Measurements from ENCODE around the gene MTERF4. TPM values are rescaled to one million over a fixed set of nuclear protein-coding genes. Genes with fewer than 3 reads are reported as not detected.

Gene MTERF4
- polyA plus RNA-seq, 3 donors = 66.2 to 81.5 (median 79.8) TPM

- no peak for DNase-seq
These were observed 10.2 kb downstream of the MTERF4 start for GRCh38 chr2:241091734-241092445.

DNA sequence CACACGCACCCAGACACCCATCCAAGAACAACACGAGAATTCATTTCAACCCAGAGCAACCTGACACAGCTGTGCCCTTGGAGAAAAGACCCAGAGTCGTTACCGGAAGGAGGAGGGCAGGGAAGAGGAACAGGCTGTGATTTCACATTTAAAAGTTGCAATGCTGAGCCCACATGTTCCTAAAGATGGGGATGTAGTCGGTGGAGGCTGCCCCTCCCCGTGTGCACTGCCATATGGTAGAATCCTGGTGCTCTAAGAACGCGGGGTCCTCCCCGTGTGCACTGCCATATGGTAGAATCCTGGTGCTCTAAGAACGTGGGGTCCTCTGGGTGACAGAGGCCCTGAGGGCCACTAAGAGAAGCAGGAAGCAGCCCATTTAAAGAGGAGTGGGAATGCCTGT lies 10.9 kb downstream of the MTERF4 start:
- DNase-seq = no peak

- DNase-seq = no peak
These were observed 13.0 kb downstream of the MTERF4 start for GRCh38 chr2:241088791-241089732.

GRCh38 chr2:241088376-241088775 lies 13.7 kb downstream of the MTERF4 start:
- no peak for DNase-seq

- DNase-seq = no peak
These were observed 14.4 kb downstream of the MTERF4 start for GRCh38 chr2:241087420-241088268.

DNA sequence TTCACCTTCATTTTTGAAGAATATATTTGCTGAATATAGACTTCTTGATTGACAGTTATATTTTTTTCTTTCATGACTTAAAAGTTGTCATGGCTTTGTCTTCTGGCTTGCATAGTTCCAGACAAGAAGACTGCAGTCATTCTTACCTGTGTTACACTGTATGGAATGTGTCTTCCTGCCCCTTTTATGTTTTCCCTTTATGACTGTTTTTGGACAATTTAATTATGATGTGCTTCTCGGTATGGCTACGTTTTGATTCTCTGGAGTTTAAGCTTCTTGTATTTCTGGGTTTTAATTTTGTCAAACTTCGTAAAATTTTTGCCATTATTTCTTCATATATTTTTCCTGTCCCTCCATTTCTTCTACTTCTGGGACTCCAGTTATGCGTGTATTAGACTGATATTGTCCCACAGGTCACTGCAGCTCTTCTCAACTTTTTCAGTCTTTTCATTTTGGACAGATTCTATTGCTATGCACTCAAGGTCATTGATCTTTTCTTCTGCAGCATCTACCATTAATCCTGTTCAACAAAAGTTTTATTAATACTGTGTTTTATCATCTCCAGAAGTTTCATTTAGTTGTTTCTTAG lies 17.1 kb downstream of the MTERF4 start:
- no peak for DNase-seq

GRCh38 chr2:241083091-241083415 lies 19.0 kb downstream of the MTERF4 start:
- DNase-seq = no peak

DNA sequence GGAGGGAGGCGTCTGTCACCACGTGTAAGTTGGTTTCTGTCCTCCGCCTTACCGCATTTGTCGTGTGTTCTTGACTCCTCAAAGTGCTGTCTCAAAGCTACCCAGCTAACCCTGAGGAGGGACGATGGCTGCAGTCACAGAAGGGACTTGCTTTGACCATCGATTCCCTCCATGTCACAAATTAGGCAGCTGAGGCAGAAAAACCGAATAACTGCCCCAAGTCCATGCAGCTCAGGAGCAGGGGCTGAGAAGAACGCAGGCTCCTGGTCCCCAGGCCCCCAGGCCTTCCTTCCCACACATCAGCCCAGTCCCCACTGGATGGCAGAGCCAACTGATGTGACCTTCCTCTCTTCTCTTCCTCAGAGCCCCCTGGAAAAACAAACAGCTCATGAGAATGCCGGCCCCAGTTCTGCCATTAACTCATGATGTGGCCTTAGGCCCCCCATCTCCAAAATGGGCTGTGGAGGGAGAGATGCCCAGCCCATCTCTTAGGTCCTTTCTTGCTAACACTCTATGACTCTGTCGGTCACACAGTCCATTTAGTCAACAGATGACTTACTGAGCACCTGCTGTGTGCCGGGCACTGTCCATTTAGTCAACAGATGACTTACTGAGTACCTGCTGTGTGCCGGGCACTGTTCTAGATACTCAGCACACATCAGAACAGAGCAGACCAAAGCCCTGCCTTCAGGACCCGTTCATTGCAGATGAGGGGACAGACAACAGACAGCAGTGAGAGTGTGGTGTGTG lies 19.6 kb downstream of the MTERF4 start:
- DNase-seq = no peak

GRCh38 chr2:241081643-241082340 lies 20.3 kb downstream of the MTERF4 start:
- DNase-seq = no peak

- no peak for DNase-seq
These were observed 20.9 kb downstream of the MTERF4 start for GRCh38 chr2:241081190-241081642.

DNA sequence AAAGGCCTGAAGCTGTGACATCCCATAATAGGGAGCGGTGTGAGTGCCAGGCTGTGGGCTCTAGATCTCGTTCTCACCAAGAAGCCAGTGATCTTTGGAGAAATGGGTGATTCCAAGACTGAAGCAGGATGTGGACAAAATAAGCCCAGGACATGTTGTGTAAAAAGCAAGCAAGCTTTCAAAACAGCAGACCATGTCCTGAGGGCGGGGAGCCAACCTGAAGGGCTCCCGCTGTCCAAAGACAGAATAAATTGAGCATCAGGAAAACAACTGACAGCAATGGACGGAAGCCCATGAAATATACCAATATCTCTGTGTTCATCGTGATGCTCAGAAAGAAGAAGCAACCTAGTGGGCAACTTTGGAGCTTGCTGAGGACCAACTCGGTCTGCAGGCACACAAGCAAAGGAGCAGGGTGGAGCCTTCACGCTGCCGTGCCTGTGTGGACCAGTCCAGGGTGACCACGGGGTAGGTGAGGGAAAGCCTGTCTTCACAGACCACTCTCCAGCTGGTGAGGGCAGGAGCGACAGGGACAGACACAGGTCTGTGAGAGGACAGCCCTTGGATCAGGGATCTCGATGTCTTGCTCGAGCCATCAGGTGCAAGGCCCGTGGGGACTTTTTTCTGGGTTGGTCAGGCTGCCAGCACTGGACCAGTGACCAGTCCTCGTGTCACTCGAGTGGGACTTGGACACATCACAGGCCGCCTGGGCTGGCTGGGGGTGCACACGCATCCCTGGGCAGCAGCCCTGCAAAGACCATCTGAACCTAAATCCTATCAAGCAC lies 21.5 kb downstream of the MTERF4 start:
- DNase-seq = no peak

DNA sequence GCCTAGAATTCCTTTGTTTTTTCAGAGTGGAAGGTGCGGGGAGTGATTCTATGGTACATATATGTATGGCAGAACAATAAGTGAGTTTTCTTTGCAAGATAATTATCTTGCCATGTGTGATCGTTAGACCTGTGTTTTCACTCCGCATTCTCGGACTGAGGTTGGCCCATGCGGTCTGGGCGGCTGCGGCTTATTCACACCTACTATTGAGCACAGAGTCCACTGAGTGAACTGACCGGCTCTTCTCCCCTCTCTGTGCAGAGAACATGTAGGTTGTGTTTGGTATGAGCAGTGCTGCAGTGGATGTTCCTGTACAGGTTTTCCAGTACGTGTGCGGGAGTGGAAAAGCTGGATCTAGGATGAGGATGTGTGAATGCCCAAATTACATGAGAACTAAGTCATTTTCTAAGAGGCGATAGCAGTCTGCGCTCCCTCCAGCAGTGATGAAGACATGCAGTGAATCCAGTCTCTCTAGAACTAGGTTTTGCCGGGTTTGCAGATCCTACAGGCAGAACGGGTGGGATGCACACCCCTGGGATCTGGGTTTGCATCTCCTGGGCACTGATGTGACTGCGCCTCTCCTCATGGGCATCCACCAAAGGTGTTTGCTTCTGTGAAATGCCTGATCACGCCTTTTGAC lies 27.1 kb downstream of the MTERF4 start:
- no peak for DNase-seq

DNA sequence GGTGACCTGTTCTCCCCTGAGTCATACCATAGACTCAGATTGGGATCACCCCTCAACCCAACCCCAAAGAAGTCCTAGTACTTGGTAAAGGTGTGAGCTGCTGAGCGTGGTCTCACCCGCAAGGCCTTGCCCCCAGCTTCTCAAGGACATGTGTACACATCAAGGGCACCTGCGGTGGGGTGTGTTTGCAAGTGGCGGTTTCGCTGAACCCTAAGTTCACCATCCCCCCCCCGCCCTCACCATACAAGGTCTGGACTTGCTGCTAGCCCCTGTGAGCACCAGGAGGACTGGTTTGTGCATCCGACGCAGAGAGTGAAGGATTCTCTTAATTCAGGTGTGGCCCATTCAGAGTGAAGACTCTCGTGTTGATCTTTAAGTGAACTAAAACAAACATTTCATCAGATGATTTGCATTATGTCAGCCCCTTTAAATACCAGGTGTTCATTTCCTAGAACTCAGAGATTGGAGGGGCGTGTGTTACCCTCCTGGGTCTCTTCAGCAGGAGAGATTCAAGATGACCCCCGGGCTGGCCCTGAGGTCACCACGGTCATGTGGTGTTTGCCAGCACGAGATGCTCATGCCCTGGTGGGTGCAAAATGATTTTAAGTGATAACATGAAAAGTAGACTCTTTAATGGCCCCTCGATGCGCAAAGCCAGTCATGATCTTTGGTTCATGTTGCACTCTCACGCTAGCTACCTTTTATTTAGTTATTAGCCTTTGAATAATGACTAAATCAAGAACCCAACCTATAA lies 27.8 kb downstream of the MTERF4 start:
- no peak for DNase-seq

- no peak for DNase-seq
These were observed 28.7 kb downstream of the MTERF4 start for GRCh38 chr2:241073166-241074064.

DNA sequence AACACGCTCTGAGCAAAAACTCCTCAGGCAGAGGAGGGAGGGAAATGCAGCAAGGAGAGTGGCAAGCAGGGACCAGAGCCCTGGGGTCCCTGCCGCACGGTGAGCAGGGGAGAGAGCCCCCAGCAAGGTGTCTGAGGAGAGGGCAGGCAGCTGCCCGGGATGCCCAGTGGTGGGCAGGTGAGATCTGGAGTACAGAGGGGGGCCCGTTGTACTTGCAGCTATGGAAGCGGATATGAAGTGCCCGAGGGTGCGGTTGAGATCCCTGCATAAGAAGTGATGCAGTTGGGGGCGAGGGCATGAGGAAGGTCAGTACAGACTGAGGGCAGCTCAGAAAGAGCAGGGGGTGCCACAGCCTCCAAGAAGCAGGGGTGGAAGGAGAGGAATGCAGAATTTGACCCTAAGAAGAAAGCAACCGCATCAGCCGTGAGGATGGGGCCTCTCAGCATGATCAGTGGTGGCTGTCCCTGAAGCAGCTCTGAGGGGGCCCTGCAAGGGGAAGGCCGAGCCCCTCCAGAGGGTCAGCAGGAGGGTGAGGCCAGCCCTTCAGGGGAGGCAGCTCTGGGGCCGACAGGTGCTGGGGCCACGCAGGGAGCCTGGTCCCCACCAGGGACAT lies 29.4 kb downstream of the MTERF4 start:
- no peak for DNase-seq

DNA sequence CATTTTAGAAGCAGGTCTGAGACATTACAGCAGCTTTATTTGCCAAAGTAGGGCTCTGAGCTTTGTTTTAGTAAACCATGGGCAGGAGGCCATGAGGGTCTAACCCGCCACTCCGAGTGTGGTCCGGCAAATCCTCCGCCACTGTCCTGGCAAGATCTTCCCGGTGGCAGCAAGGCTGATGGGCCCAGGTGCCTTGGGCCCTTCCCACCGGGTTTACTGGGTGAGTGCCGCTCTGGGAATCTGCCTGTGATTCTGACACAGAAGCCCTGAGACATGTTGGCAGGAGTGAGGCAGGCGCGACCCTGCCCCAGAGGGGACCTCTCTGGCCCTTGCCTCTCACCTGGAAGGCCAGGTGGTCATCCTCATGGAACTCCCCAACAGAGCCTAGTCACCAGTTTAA lies 29.9 kb downstream of the MTERF4 start:
- DNase-seq = no peak

DNA sequence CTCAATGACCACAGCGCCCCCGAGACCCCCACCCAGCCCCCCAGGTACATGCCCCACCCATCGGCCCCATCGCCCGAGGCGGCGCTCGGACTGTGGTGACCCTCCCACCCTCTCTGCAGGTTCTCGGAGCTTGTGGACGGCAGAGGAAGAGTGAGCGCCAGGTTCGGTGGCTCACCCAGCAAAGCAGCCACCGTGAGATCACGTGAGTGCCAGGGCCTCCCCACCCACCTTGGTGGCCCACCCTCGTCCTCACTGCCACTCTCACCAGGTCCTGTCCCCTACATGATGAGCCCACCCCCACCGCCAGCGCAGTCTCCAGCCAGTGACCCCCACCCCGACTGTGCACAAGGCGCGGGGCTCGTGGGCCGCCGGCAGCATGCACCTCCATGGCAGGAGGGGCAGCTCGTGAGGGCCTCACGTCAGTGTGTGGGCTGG lies 30.4 kb downstream of the MTERF4 start:
- DNase-seq = no peak

Data from renal pelvis (tissue), 4 donors.